Mesenchymal stem cell (in vitro differentiated cells and primary cell): Measurements from ENCODE around the gene TWF2.

ENCODE experiments used
- DNase-seq: peaks from one replicate; pipeline ENCODE4 v3.0.0-alpha.2; 2013
- H2AFZ ChIP-seq: one replicate; pipeline ENCODE4 v1.6.1; 2013; ENCODE audit warnings: low read depth, mild to moderate bottlenecking, control low read depth, inconsistent platforms, low read length, moderate library complexity
- H2AK5ac ChIP-seq: 2 replicates; pipeline ENCODE4 v1.6.1; 2013; ENCODE audit warnings: low read length, moderate library complexity, mild to moderate bottlenecking, inconsistent platforms; ENCODE audit not compliant: severe bottlenecking
- H2BK120ac ChIP-seq: one replicate; pipeline ENCODE4 v1.6.1; 2013; ENCODE audit warnings: low read depth, mild to moderate bottlenecking, inconsistent platforms, low read length, moderate library complexity
- H2BK12ac ChIP-seq, 2 experiments: one replicate each; pipeline ENCODE4 v1.6.1; 2013; ENCODE audit warnings: inconsistent platforms in 2 of 2, low read length in 2 of 2, mild to moderate bottlenecking in 2 of 2, moderate library complexity in 2 of 2, control low read depth in 1 of 2
- H2BK15ac ChIP-seq: one replicate; pipeline ENCODE4 v1.6.1; 2013; ENCODE audit warnings: mild to moderate bottlenecking, low read depth, inconsistent platforms; ENCODE audit not compliant: poor library complexity, severe bottlenecking
- H2BK5ac ChIP-seq: 2 replicates; pipeline ENCODE4 v1.6.1; 2013; ENCODE audit warnings: low read depth, mild to moderate bottlenecking, low read length, control low read depth, inconsistent platforms; ENCODE audit not compliant: poor library complexity, severe bottlenecking
- H3K14ac ChIP-seq, 2 experiments: one replicate each; pipeline ENCODE4 v1.6.1; 2013; ENCODE audit warnings: inconsistent platforms in 2 of 2, low read length in 2 of 2, control low read depth in 1 of 2, mild to moderate bottlenecking in 1 of 2, moderate library complexity in 1 of 2
- H3K18ac ChIP-seq, 2 experiments: one replicate each; pipeline ENCODE4 v1.6.1; 2013; ENCODE audit warnings: inconsistent platforms in 2 of 2, low read length in 2 of 2, control low read depth in 1 of 2, low read depth in 1 of 2, mild to moderate bottlenecking in 1 of 2
- H3K23ac ChIP-seq, 2 experiments: one replicate each; pipeline ENCODE4 v1.6.1; 2013; ENCODE audit warnings: inconsistent platforms in 2 of 2, low read length in 2 of 2, mild to moderate bottlenecking in 2 of 2, moderate library complexity in 2 of 2, control low read depth in 1 of 2
- H3K27ac ChIP-seq: 2 replicates; pipeline ENCODE4 v1.5.1; 2013; ENCODE audit warnings: mild to moderate bottlenecking, moderate library complexity, low read length, control low read depth, inconsistent platforms; ENCODE audit not compliant: poor library complexity, severe bottlenecking
- H3K27me3 ChIP-seq, 2 experiments: 2 replicates each; pipeline versions ENCODE4 v1.6.1 to v1.7.0; 2013; ENCODE audit warnings: low read length in 2 of 2, mild to moderate bottlenecking in 2 of 2, moderate library complexity in 2 of 2, control low read depth in 1 of 2, inconsistent platforms in 1 of 2; ENCODE audit not compliant: control insufficient read depth in 1 of 2, insufficient read depth in 1 of 2
- H3K36me3 ChIP-seq, 2 experiments: 2 replicates each; pipeline versions ENCODE4 v1.6.1 to v1.7.0; 2013; ENCODE audit warnings: low read length in 2 of 2, control low read depth in 1 of 2, inconsistent platforms in 1 of 2, low read depth in 1 of 2, mild to moderate bottlenecking in 1 of 2; ENCODE audit not compliant: insufficient read depth in 2 of 2, control insufficient read depth in 1 of 2
- H3K4ac ChIP-seq, 2 experiments: one replicate each; pipeline ENCODE4 v1.6.1; 2013; ENCODE audit warnings: inconsistent platforms in 2 of 2, low read length in 2 of 2, mild to moderate bottlenecking in 2 of 2, moderate library complexity in 2 of 2, control low read depth in 1 of 2, low read depth in 1 of 2
- H3K4me1 ChIP-seq: 2 replicates; pipeline ENCODE4 v1.6.1; 2013; ENCODE audit warnings: low read depth, low read length, control low read depth; ENCODE audit not compliant: control insufficient read depth, insufficient read depth
- H3K4me2 ChIP-seq: 2 replicates; pipeline ENCODE4 v1.6.1; 2013; ENCODE audit warnings: low read length, mild to moderate bottlenecking, inconsistent platforms; ENCODE audit not compliant: poor library complexity, severe bottlenecking
- H3K4me3 ChIP-seq, 2 experiments: 2 replicates each; pipeline versions ENCODE4 v1.5.1 to v1.7.0; 2013; ENCODE audit warnings: low read length in 2 of 2, mild to moderate bottlenecking in 2 of 2, control low read depth in 1 of 2, low read depth in 1 of 2; ENCODE audit not compliant: insufficient read depth in 1 of 2
- H3K79me1 ChIP-seq: replicated peaks from 2 replicates; pipeline ENCODE4 v1.6.1; 2013; ENCODE audit warnings: mild to moderate bottlenecking, control low read depth, low read length, inconsistent platforms; ENCODE audit not compliant: poor library complexity, severe bottlenecking
- H3K9ac ChIP-seq: 2 replicates; pipeline ENCODE4 v1.7.0; 2013; ENCODE audit warnings: mild to moderate bottlenecking, low read length, moderate library complexity
- H3K9me3 ChIP-seq: 2 replicates; pipeline ENCODE4 v1.7.0; 2013; ENCODE audit warnings: mild to moderate bottlenecking, low read length; ENCODE audit not compliant: control insufficient read depth
- H4K8ac ChIP-seq: one replicate; pipeline ENCODE4 v1.6.1; 2013; ENCODE audit warnings: inconsistent platforms, mild to moderate bottlenecking, low read length, moderate library complexity
- H4K91ac ChIP-seq: one replicate; pipeline ENCODE4 v1.6.1; 2013; ENCODE audit warnings: mild to moderate bottlenecking, low read length, inconsistent platforms
- WGBS: methylation state at CpG from one replicate; pipeline ENCODE4 v1.1.7; 2013; ENCODE audit warnings: mixed read lengths; 5-methylcytosine and 5-hydroxymethylcytosine counted together

TWF2 gene

DNA sequence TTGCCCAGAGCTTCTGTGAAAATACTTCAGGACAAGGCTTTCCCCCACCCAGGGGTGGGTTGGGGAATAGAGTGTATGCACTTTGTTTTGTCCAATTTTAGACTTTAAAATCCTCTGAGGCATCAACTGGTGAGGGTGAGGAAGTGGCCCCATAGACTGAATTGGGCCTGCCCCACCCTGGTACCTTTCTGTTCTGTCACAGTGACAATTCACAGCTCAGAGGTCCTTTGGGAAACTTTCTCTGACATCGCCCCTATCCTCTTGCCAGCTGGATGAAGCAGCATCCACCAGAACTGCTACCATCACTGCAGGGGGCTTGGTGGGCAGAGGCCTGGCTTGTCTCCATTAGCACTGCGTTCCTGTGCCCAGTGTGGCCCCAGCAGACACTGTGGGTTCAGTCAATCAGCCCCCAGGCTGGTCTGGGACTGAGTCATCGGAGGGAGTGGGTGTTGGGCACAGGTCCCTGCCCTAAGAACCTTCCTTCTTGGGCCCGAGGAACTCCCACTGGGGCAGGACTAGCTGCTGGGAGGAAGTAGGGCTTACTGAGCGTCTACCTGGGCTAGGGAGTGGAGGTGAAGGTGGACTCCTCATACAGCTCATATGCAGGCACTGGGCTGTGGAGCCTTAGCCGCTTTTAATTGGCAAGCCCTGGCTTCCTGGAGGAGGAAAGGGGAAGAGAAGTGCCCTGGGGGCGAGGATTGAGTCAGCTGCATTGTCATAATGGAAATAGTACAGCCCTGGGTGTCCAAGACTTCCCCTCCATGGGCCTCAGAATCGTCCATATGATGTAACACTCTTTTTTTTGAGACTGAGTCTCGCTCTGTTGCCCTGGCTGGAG lies 5.1 kb upstream of the TWF2 start:
- H3K4me3 ChIP-seq: no peak overlapping the region
- peaks cover 40% of the 10 kb centered on the region for H3K4me1 ChIP-seq
- H2BK15ac ChIP-seq: no peak overlapping the region
- H2BK5ac ChIP-seq: no peak overlapping the region
- H3K4me2 ChIP-seq: no peak overlapping the region
- no peaks in the 10 kb centered on the region for H3K27me3 ChIP-seq
- WGBS: 86% methylated on average over 9 of the region's 9 CpGs
- H2AFZ ChIP-seq: no peak overlapping the region
- no peak overlapping the region for H3K18ac ChIP-seq
- H2BK120ac ChIP-seq: no peak overlapping the region
- H3K9me3 ChIP-seq: no peaks in the 10 kb centered on the region
- no peak overlapping the region for H3K27ac ChIP-seq
- DNase-seq: peak; percentile 59
- peaks cover 15 to 22% of the 10 kb centered on the region in 2 experiments for H3K36me3 ChIP-seq
- H3K79me1 ChIP-seq: peaks cover 14% of the 10 kb centered on the region
- H3K23ac ChIP-seq: no peak overlapping the region
- no peak overlapping the region for H3K4ac ChIP-seq
- no peak overlapping the region for H3K9ac ChIP-seq
- no peak overlapping the region for H2BK12ac ChIP-seq
- no peak overlapping the region for H4K8ac ChIP-seq
- H4K91ac ChIP-seq: no peak overlapping the region
- no peak overlapping the region for H3K14ac ChIP-seq
- H2AK5ac ChIP-seq: peak overlapping the region; percentile 51

DNA sequence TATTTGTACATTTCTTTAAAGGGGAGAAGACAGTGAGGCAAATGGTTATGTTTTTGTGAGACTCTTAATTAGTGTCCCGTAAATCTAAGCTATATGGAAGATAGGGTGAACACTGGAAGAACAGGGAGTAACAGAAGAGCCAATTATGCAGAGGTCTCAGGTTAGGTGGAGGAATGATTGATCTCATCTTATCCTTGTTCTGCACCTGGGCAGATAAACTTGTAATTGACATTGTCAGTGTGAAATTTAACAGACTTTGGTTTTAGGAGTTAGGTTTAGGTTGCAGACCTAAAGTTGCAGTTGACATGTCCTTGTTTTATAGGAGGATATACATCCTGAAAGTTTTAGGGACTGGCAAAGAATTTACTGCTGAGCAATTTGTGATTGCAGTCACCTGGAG lies 3.1 kb upstream of the TWF2 start:
- H3K4me2 ChIP-seq: no peak overlapping the region
- H4K91ac ChIP-seq: no peak overlapping the region
- H3K27me3 ChIP-seq: no peaks in the 10 kb centered on the region
- H3K4me3 ChIP-seq: no peak overlapping the region
- H3K4ac ChIP-seq: no peak overlapping the region
- no peak overlapping the region for H2BK120ac ChIP-seq
- 94% methylated on average over 1 of the region's 1 CpG for WGBS
- H2BK15ac ChIP-seq: no peak overlapping the region
- H3K14ac ChIP-seq: no peak overlapping the region
- H2BK12ac ChIP-seq: no peak overlapping the region
- H2BK5ac ChIP-seq: no peak overlapping the region
- H3K4me1 ChIP-seq: peaks cover 48% of the 10 kb centered on the region
- no peak overlapping the region for H3K9ac ChIP-seq
- no peak overlapping the region for H3K18ac ChIP-seq
- no peak overlapping the region for H3K27ac ChIP-seq
- no peak overlapping the region for H4K8ac ChIP-seq
- H3K36me3 ChIP-seq: peaks cover 0 to 5% of the 10 kb centered on the region in 2 experiments
- H3K9me3 ChIP-seq: no peaks in the 10 kb centered on the region
- H2AK5ac ChIP-seq: no peak overlapping the region
- no peak overlapping the region for H2AFZ ChIP-seq
- H3K79me1 ChIP-seq: peaks cover 8% of the 10 kb centered on the region
- no peak for DNase-seq
- H3K23ac ChIP-seq: no peak overlapping the region

DNA sequence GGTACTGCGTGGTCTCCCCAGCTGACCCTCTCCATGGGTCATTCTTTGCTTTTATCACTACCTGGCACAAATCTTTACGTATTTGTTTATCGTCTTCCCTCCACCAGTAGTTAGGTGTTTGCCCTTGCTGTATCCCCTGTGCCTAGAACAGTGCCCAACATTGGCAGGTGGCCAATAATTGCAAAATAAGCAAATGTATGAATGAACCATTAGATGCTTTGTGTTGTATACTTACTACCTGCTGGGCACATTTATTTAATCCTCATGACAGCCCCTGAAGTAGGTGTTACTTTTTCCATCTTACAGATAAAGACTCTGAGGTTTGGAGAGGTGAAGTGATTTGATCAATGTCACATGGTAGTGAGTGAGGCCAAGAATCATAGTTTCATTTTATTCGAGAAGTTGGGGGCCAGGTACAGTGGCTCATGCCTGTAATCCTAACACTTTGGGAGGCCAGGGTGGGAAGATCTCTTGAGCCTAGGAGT lies 2.0 kb upstream of the TWF2 start:
- Histone ChIP-seq H3K27me3 (no peaks in the 10 kb centered on the region), H2BK120ac (no peak overlapping the region), H4K8ac (no peak overlapping the region), H2BK5ac (no peak overlapping the region), H3K36me3 (no peaks in the 10 kb centered on the region), H2AK5ac (no peak overlapping the region), H3K9ac (peak overlapping the region; percentile 74), H3K14ac (no peak overlapping the region), H3K4me1 (peaks cover 47% of the 10 kb centered on the region), H2AFZ (no peak overlapping the region), H3K9me3 (no peaks in the 10 kb centered on the region), H3K23ac (no peak overlapping the region), H3K18ac (peak overlapping the region in 1 of 2 experiments; percentile 14), H2BK12ac (peak overlapping the region in 1 of 2 experiments; percentile 21), H3K4ac (peak overlapping the region in 1 of 2 experiments; percentile 20), H3K79me1 (peaks cover 6% of the 10 kb centered on the region), H3K4me2 (no peak overlapping the region), H3K4me3 (no peak overlapping the region), H2BK15ac (no peak overlapping the region), H3K27ac (no peak overlapping the region), H4K91ac (no peak overlapping the region)
- no peak for DNase-seq
- 97% methylated on average over 4 of the region's 4 CpGs for WGBS

DNA sequence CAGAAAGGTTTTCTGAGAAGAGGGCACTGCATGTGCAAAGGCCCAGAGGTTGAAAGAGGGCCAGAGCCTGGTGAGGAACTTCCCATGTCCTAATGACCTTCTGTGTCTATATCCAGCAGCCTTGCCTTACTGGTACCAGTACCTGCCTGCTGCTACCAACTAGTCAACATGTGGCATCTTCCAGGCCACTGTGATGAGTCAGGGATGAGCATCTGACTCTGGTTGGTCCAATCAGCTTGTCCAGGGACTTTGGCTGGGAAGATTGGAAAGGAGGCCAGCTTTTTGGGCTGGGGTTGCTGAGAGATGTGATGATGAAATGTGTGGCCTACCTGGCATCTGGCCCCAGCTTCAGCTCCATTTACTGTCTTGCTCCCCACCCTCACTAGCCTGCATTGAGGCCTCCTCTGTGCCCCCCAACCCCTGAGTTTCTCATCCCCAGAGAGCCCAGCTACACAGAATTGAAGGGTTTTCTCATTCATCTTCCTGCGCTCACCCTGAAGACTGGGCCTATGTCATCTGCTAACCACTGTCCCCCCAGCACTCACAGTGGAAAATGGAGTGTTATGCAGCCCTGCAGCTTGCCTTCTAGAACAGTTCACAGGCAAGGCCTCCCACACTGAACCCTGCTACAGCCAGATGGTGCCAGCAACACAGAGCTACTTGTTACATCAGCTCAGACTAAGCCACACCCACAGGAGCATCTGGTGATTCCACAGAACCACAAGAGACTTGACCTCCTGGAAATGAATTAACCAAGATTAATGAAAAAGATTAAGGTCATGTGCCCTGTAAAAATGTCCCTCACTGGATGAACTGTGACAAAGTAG lies 1.3 kb upstream of the TWF2 start:
- H2BK15ac ChIP-seq: peak overlapping the region; percentile 88
- H3K9ac ChIP-seq: peak overlapping the region; percentile 95
- peak overlapping the region; percentile 20 to 71 for H3K4ac ChIP-seq
- no peak overlapping the region for H3K23ac ChIP-seq
- H3K9me3 ChIP-seq: no peaks in the 10 kb centered on the region
- H3K27me3 ChIP-seq: no peaks in the 10 kb centered on the region
- H2BK5ac ChIP-seq: no peak overlapping the region
- no peak overlapping the region for H2AFZ ChIP-seq
- H2AK5ac ChIP-seq: peak overlapping the region; percentile 2
- H3K14ac ChIP-seq: no peak overlapping the region
- peak; percentile 98 for DNase-seq
- H3K79me1 ChIP-seq: peaks cover 11% of the 10 kb centered on the region
- H3K27ac ChIP-seq: peak overlapping the region; percentile 26
- peak overlapping the region; percentile 62 for H2BK120ac ChIP-seq
- H2BK12ac ChIP-seq: peak overlapping the region; percentile 60 to 79
- peaks cover 51% of the 10 kb centered on the region for H3K4me1 ChIP-seq
- H3K4me3 ChIP-seq: peak overlapping the region in 1 of 2 experiments; percentile 94
- WGBS: 100% methylated on average over 1 of the region's 1 CpG
- peak overlapping the region; percentile 90 for H4K91ac ChIP-seq
- H3K4me2 ChIP-seq: no peak overlapping the region
- peaks cover 4 to 6% of the 10 kb centered on the region in 2 experiments for H3K36me3 ChIP-seq
- H4K8ac ChIP-seq: peak overlapping the region; percentile 91
- H3K18ac ChIP-seq: peak overlapping the region; percentile 52 to 70
